Measurements from ENCODE around the gene MAP3K7.

GRCh38 chr6:90604546-90604945 lies 17.7 kb upstream of the MAP3K7 start:
- TF ChIP-seq CHD7 (IDR thresholded peaks at IDR 0.05; ENCODE audit: insufficient replicate concordance, low read length) (no peak), CTCF (IDR thresholded peaks at IDR 0.05; ENCODE audit: control extremely low read depth in 1 of 3, insufficient read depth in 1 of 3, low read depth in 1 of 3, low read length in 3 of 3) (no peak), POLR2AphosphoS5 (IDR thresholded peaks at IDR 0.05; ENCODE audit: low read depth, low read length) (no peak), POLR2A (IDR thresholded peaks at IDR 0.05; ENCODE audit: control extremely low read depth in 1 of 2, low read depth in 2 of 2, low read length in 2 of 2) (no peak), EZH2 (IDR thresholded peaks at IDR 0.05; ENCODE audit: low read depth, low read length, severe bottlenecking) (no peak), RAD21 (IDR thresholded peaks at IDR 0.05 in 1 of 2, conservative IDR thresholded peaks at IDR 0.05 in 1 of 2; ENCODE audit: low read depth in 2 of 2, low read length in 2 of 2) (no peak), MAFK (IDR thresholded peaks at IDR 0.05; ENCODE audit: low read depth, low read length) (no peak), USF2 (IDR thresholded peaks at IDR 0.05; ENCODE audit: low read length) (no peak), TBP (IDR thresholded peaks at IDR 0.05; ENCODE audit: low read depth, low read length) (no peak), SIRT6 (IDR thresholded peaks at IDR 0.05; ENCODE audit: low read length) (no peak), JUN (IDR thresholded peaks at IDR 0.05; ENCODE audit: low read depth, low read length) (no peak)

Measured in H1 (cell line).